Measurements from ENCODE around the gene RHEX.

The RHEX gene

DNA sequence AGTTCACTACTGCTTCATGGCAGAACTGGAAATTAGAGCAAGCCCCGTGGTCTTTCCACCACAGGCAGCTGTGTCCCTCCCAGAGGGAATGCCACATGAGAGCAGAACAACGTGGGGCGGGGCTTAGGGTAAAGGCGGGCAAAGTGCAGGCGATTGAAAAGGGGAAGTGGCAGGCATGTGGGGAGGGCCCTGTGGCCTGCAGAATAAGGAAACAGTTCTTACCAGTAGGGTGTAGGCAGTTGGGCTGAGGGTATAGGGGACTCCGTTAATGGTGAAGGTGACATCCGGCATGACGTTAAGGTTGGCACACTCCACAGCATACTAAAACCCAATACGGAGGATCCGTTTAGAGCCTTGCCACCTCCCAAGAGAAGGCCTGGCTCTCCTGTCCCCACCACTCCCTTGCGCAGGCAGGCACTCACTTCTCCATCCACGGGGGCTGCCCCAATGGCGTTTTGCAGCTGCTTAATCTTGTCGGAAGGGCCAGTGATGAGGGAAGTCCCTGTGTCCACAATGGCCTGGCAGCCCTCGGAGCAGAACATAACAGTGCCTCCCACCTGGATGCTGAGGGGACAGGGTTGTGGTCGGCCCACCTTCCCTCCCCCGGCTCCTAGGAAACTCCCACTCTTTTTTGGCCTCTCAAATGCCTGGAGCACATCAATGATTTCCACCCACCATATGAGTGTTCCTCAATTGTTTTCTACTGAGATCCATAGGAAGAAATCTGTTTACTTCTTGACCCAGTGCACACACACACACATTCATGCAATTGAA is 40.7 kb upstream of the RHEX start:
- peaks cover 28 to 66% (median 34%) of the 10 kb centered on the region in 10 experiments for H3K4me1 ChIP-seq
- H3K9me3 ChIP-seq (replicated peaks in 1 of 11): 0 out of 22 replicates have a peak, but pooled peaks cover 0 to 1% (median 0%) of the 10 kb centered on the region in 11 experiments
- H3K27ac ChIP-seq: peak overlapping the region in 10 of 11 experiments; percentile 37 to 87 (median 74); a peak in 19 of 22 replicates
- H3K27me3 ChIP-seq: no peaks in the 10 kb centered on the region
- peak overlapping the region in 7 of 11 experiments; percentile 29 to 64 (median 41); a peak in 12 of 22 replicates for H3K9ac ChIP-seq
- no peaks in the 10 kb centered on the region for H3K36me3 ChIP-seq
- no peak for TF ChIP-seq Cebpa-rat (IDR thresholded peaks at IDR 0.05)
- H4K20me1 ChIP-seq: no peaks in the 10 kb centered on the region
- H3K4me3 ChIP-seq: peak overlapping the region in 1 of 10 experiments; percentile 28; a peak in 1 of 20 replicates
- peak overlapping the region; percentile 67 to 88 (median 83) for H3K4me2 ChIP-seq

- no peak overlapping the region for H3K4me3 ChIP-seq
- H3K9me3 ChIP-seq (replicated peaks in 1 of 11): 0 out of 22 replicates have a peak, but pooled peaks cover 0 to 5% (median 0%) of the 10 kb centered on the region in 11 experiments
- no peak for TF ChIP-seq Cebpa-rat (IDR thresholded peaks at IDR 0.05)
- H3K27me3 ChIP-seq: no peaks in the 10 kb centered on the region
- H4K20me1 ChIP-seq: no peaks in the 10 kb centered on the region
- H3K27ac ChIP-seq: peak overlapping the region in 2 of 11 experiments; percentile 77 to 87; a peak in 3 of 22 replicates
- H3K36me3 ChIP-seq: no peaks in the 10 kb centered on the region
- peak overlapping the region; percentile 67 to 88 (median 83) for H3K4me2 ChIP-seq
- no peak overlapping the region for H3K9ac ChIP-seq
- H3K4me1 ChIP-seq: peaks cover 28 to 57% (median 34%) of the 10 kb centered on the region in 10 experiments
These were observed 39.8 kb upstream of the RHEX start for GRCh38 chr1:206013026-206013795.

- Histone ChIP-seq H3K4me3 (no peak overlapping the region), H3K4me2 (peak overlapping the region in 3 of 11 experiments; percentile 51 to 83 (median 65); a peak in 6 of 22 replicates), H3K9me3 (replicated peaks in 1 of 11) (0 out of 22 replicates have a peak, but pooled peaks cover 0 to 5% (median 0%) of the 10 kb centered on the region in 11 experiments), H3K27ac (no peak overlapping the region), H3K36me3 (no peaks in the 10 kb centered on the region), H3K4me1 (peaks cover 28 to 57% (median 34%) of the 10 kb centered on the region in 10 experiments), H4K20me1 (no peaks in the 10 kb centered on the region), H3K27me3 (no peaks in the 10 kb centered on the region), H3K9ac (no peak overlapping the region)
- no peak for TF ChIP-seq Cebpa-rat (IDR thresholded peaks at IDR 0.05)
These were observed 38.4 kb upstream of the RHEX start for GRCh38 chr1:206014601-206015000.

DNA sequence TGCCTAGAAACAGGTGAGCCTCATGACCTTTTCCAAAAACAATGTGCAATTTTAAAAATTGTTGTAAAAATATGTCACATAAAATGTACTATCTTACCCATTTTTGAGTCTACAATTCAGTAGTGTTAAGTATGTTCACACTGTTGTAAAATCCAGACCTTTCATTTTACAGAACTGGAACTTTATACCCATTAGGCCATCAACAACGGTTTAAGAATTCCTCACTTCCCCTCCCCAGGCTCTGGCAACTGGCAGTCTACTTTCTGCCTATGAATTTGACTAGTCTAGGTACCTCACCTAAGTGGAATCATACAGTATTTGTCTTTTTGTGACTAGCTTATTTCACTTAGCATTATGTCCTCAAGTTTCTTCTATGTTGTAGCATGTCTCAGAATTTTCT is 37.9 kb upstream of the RHEX start:
- 0 out of 22 replicates have a peak, but pooled peaks cover 0 to 5% (median 0%) of the 10 kb centered on the region in 11 experiments for H3K9me3 ChIP-seq (replicated peaks in 1 of 11)
- H3K9ac ChIP-seq: no peak overlapping the region
- no peaks in the 10 kb centered on the region for H3K36me3 ChIP-seq
- no peak overlapping the region for H3K27ac ChIP-seq
- H3K4me2 ChIP-seq: peak overlapping the region in 3 of 11 experiments; percentile 51 to 83 (median 65); a peak in 6 of 22 replicates
- H3K27me3 ChIP-seq: no peaks in the 10 kb centered on the region
- no peak for TF ChIP-seq Cebpa-rat (IDR thresholded peaks at IDR 0.05)
- no peaks in the 10 kb centered on the region for H4K20me1 ChIP-seq
- no peak overlapping the region for H3K4me3 ChIP-seq
- peaks cover 28 to 55% (median 34%) of the 10 kb centered on the region in 10 experiments for H3K4me1 ChIP-seq

- Histone ChIP-seq H3K27ac (no peak overlapping the region), H3K4me2 (peak overlapping the region in 10 of 11 experiments; percentile 54 to 87 (median 71); a peak in 20 of 22 replicates)
These were observed 32.5 kb upstream of the RHEX start for GRCh38 chr1:206020393-206021007.

DNA sequence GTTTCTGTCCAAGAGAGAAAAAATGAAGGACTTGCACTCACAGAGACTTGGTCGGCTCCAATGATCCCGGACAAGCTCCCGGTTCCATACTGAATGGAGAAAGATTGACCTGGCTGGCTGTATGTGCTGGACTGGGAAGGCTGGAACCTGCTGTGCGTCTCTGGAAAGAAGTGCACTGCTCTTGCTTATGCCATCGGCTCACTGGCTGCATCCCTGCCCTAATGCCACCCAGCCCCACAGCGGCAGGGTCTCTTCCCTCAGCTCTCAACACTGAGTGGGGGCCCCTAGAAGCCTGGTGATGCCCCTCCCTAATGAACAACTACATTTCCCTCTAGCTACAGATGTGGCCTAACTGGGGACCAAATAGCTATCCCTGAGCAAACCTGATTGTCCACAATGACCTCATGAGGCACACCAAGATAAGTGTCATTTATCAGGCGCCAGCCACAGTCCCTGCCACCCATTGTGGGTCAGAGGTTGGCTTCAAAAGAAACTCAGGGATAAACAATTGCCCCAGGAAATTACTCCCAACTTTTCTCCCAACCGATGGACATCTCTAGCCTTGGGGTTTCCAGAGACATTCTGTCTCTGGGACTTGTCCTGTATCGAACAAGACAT is 31.9 kb upstream of the RHEX start:
- Histone ChIP-seq H3K9me3 (replicated peaks in 1 of 11) (peaks cover 0 to 6% (median 0%) of the 10 kb centered on the region in 11 experiments; a peak in 3 of 22 replicates), H3K4me2 (peak overlapping the region; percentile 54 to 87 (median 71)), H3K9ac (no peak overlapping the region), H3K36me3 (no peaks in the 10 kb centered on the region), H4K20me1 (no peaks in the 10 kb centered on the region), H3K27me3 (no peaks in the 10 kb centered on the region), H3K4me1 (peaks cover 22 to 34% (median 26%) of the 10 kb centered on the region in 10 experiments), H3K27ac (no peak overlapping the region), H3K4me3 (no peak overlapping the region)
- no peak for TF ChIP-seq Cebpa-rat (IDR thresholded peaks at IDR 0.05)

More at GRCh38 chr1:206020393-206021007, 32.5 kb upstream of the RHEX start:
- H3K9me3 ChIP-seq (replicated peaks in 1 of 11): 0 out of 22 replicates have a peak, but pooled peaks cover 0 to 5% (median 0%) of the 10 kb centered on the region in 11 experiments
- H3K9ac ChIP-seq: no peak overlapping the region
- H4K20me1 ChIP-seq: no peaks in the 10 kb centered on the region
- peaks cover 22 to 34% (median 26%) of the 10 kb centered on the region in 10 experiments for H3K4me1 ChIP-seq
- H3K4me3 ChIP-seq: no peak overlapping the region
- TF ChIP-seq Cebpa-rat (IDR thresholded peaks at IDR 0.05): no peak
- H3K27me3 ChIP-seq: no peaks in the 10 kb centered on the region
- no peaks in the 10 kb centered on the region for H3K36me3 ChIP-seq

GRCh38 chr1:206021626-206022365 is 31.2 kb upstream of the RHEX start:
- Histone ChIP-seq H3K4me2 (peak overlapping the region; percentile 54 to 87 (median 71)), H3K9me3 (replicated peaks in 1 of 11) (peaks cover 0 to 12% (median 5%) of the 10 kb centered on the region in 11 experiments; a peak in 9 of 22 replicates), H3K27me3 (no peaks in the 10 kb centered on the region), H3K27ac (no peak overlapping the region), H3K4me3 (no peak overlapping the region), H4K20me1 (no peaks in the 10 kb centered on the region), H3K4me1 (peaks cover 22 to 34% (median 26%) of the 10 kb centered on the region in 10 experiments), H3K36me3 (no peaks in the 10 kb centered on the region), H3K9ac (no peak overlapping the region)
- TF ChIP-seq Cebpa-rat (IDR thresholded peaks at IDR 0.05): no peak

DNA sequence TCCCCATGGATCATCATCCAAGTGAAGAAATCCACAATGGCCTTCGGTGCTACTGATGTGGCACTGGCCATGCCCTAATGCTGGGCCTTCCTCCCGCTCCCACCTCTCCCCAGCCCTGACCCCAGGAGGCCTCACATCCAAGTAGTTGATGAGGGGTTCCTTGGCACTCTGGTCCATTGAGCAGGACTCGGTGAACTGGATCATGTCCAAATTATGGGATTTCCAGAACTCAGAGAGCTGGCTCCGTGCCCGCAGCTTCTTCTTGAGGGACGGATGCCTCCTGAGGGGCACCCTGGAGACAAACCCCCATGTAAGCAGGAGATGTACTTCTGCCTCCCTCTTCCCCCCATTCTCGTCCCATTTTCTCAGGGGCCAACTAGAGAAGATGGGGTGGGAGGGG is 30.2 kb upstream of the RHEX start:
- Histone ChIP-seq H3K4me2 (peak overlapping the region in 7 of 11 experiments; percentile 54 to 87 (median 73); a peak in 11 of 22 replicates), H4K20me1 (no peaks in the 10 kb centered on the region), H3K9ac (no peak overlapping the region), H3K9me3 (replicated peaks in 1 of 11) (peaks cover 0 to 10% (median 7%) of the 10 kb centered on the region in 11 experiments; a peak in 9 of 22 replicates), H3K4me3 (no peak overlapping the region), H3K4me1 (peaks cover 22 to 34% (median 26%) of the 10 kb centered on the region in 10 experiments), H3K27me3 (no peaks in the 10 kb centered on the region), H3K36me3 (no peaks in the 10 kb centered on the region), H3K27ac (no peak overlapping the region)
- TF ChIP-seq Cebpa-rat (IDR thresholded peaks at IDR 0.05): no peak
